Measurements from ENCODE around the gene TMEM33.
"Not testable (repeated sequence)": the region's sequence is repeated elsewhere in the genome, so short reads cannot be mapped to it uniquely, and the experiment has no call there.

The TMEM33 gene

GRCh38 chr4:41934901-41935651 is at the start of gene TMEM33:
Gene TMEM33, plus strand, starts transcription at chr4:41935429. Its CDS starts 56 bp downstream, at chr4:41935485.
- DNase-seq (ENCODE audit: low read depth) = peak; percentile 87

- DNase-seq (ENCODE audit: low read depth) = no peak
These were observed 49.8 kb upstream of the TMEM33 start for GRCh38 chr4:41885456-41885855.

- no peak for DNase-seq (ENCODE audit: low read depth)
These were observed 48.0 kb upstream of the TMEM33 start for GRCh38 chr4:41887277-41887676.

- DNase-seq (ENCODE audit: low read depth) = peak; percentile 62
These were observed 47.2 kb upstream of the TMEM33 start for GRCh38 chr4:41887821-41888686.

GRCh38 chr4:41888687-41889074 is 46.5 kb upstream of the TMEM33 start:
- no peak for DNase-seq (ENCODE audit: low read depth)

- DNase-seq (ENCODE audit: low read depth) = no peak
These were observed 45.9 kb upstream of the TMEM33 start for GRCh38 chr4:41889317-41889716.

GRCh38 chr4:41890085-41890484 is 45.1 kb upstream of the TMEM33 start:
- no peak for DNase-seq (ENCODE audit: low read depth)

GRCh38 chr4:41896648-41897047 is 38.6 kb upstream of the TMEM33 start:
- no peak for DNase-seq (ENCODE audit: low read depth)

GRCh38 chr4:41897698-41898097 is 37.5 kb upstream of the TMEM33 start:
- no peak for DNase-seq (ENCODE audit: low read depth)

- peak; percentile 31 for DNase-seq (ENCODE audit: low read depth)
These were observed 26.1 kb upstream of the TMEM33 start for GRCh38 chr4:41909136-41909535.

GRCh38 chr4:41912546-41912945 is 22.7 kb upstream of the TMEM33 start:
- peak; percentile 40 for DNase-seq (ENCODE audit: low read depth)

GRCh38 chr4:41913509-41913908 is 21.7 kb upstream of the TMEM33 start:
- DNase-seq (ENCODE audit: low read depth) = no peak

GRCh38 chr4:41918278-41918677 is 17.0 kb upstream of the TMEM33 start:
- no peak for DNase-seq (ENCODE audit: low read depth)

- not testable (repeated sequence) for DNase-seq (ENCODE audit: low read depth)
These were observed 14.8 kb upstream of the TMEM33 start for GRCh38 chr4:41920416-41920815.

GRCh38 chr4:41921476-41921875 is 13.8 kb upstream of the TMEM33 start:
- no peak for DNase-seq (ENCODE audit: low read depth)

- no peak for DNase-seq (ENCODE audit: low read depth)
These were observed 7.3 kb upstream of the TMEM33 start for GRCh38 chr4:41927796-41928499.

- DNase-seq (ENCODE audit: low read depth) = no peak
These were observed 4.9 kb upstream of the TMEM33 start for GRCh38 chr4:41930139-41930831.

- no peak for DNase-seq (ENCODE audit: low read depth)
These were observed 2.2 kb upstream of the TMEM33 start for GRCh38 chr4:41932988-41933387.

GRCh38 chr4:41933997-41934503 is 1.2 kb upstream of the TMEM33 start:
- no peak for DNase-seq (ENCODE audit: low read depth)

GRCh38 chr4:41934514-41934900 is 722 bp upstream of the TMEM33 start:
- DNase-seq (ENCODE audit: low read depth) = peak; percentile 15

GRCh38 chr4:41935652-41936021 is 408 bp downstream of the TMEM33 start:
- DNase-seq (ENCODE audit: low read depth) = peak; percentile 32
